NCI-H2029 treated with DMSO at 0.1 percent for 48 hours (cell line): ENCODE data around the gene SPOCK2.
"Not testable (repeated sequence)": the region's sequence is repeated elsewhere in the genome, so short reads cannot be mapped to it uniquely, and the experiment has no call there.

Source experiments
- DNase-seq: peaks from one replicate; lab custom pipeline; 2025; lab: John Stamatoyannopoulos, UW

Gene SPOCK2

DNA sequence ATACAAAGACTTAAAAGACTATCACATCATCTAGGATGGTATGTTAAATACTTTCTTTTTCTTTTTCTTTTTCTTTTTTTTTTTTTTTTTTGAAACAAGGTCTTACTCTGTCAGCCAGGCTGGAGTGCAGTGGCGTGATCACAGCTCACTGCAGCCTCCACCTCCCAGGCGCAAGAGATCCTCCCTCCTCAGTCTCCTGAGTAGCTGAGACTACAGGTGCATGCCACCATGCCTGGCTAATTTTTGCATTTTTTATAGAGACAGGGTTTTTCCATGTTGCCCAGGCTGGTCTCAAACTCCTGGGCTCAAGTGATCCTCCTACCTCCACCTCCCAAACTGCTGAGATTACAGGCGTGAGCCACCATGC lies 19.6 kb upstream of the SPOCK2 start:
- not testable (repeated sequence) for DNase-seq

DNA sequence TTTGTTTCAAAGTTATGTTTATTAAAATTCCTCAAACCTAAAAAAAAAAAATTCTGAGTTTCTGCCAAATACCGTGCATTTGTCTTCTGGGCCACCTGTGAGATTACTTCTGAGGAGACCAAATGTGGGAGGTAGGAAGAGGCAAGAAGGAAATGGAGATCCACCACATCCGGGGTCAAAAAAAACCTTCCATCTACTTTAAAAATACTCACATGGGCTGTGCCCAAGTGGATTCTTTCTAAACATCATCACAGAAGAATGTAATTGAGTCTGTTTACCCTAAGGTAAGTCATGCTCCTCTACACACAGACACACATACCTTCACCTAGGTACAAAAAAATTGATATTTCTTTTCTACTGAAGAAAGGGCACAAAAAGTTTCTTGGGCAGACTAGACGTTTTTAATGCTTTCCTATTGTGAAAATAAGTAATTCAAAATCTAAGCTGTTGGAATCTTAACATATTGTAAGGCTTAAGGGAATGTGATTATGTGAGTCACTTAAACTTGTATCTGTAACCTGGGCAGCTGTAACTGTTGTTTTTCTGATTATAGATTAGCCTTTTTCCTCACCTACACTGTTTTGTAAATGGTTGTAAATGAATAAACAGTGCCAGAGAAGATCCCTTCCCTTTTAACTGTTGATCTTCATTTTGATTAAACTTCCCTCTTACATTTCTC lies 19.1 kb upstream of the SPOCK2 start:
- DNase-seq: no peak

DNA sequence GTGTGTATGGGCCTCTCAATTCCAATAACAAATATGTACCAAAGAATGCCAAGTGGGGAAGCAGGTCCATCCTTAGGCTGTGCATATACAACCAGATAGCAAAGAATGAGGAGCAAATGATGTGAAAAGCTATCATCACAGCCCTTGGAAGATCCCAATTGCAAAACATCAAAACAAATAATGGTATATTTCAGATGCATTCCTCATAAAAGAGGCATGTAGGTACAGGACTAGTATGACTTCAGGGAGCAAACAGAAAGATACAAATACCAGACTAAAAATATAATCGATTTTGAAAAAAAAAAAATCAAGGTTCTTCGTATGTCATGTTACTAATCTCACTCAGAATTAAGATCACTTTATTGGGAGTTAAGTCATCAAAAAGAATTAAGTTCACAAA lies 18.5 kb upstream of the SPOCK2 start:
- DNase-seq: no peak

DNA sequence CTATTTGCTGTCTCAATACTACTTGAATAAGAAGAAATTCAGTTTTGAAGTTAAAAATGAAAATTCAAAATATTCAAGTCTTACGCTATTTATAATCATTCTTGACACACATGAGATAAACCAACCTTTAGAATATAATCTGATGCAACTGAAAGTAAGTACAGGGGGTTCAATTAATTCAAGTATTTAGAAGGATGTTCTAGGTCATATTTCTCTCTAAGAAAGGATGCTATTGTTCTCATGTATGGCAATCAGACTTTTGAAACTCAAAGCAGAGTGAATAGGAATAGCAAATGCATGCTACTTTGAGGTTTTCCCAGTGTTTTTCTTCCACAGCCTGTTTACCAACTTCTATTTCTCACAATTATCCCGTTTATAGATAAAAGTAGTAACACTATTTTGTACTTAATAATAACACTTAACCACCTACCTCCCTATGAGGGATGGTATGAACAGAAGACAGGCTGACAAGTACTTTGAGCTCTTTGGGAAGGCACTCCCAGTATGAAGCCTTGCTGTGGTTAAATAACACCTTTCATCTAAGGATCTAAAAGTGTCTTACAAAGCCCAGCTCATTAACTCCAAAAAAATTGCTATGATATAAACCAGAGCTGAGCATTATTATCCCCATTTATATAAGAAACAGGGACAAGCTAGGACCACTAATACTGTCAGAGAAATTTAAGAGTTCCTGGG lies 18.0 kb upstream of the SPOCK2 start:
- DNase-seq: no peak

DNA sequence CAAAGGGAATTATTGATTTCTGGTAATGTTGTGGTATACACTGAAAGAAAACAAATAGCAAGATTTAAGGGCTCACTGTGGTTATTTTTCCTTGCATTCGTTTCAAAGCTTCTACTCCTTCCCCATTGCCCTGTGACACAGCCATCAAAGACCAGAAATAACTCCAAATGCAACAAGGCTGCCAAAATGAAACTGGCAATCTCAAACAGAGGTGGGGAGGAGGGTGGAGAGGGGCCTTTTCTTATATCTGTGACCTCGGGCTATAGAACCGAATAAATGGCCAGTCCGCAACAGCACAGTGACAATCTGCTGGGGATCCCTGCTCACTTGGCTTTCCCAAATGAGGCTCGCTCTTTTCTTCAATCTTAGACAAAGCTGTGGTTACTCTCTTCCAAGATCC lies 17.4 kb upstream of the SPOCK2 start:
- DNase-seq: no peak

DNA sequence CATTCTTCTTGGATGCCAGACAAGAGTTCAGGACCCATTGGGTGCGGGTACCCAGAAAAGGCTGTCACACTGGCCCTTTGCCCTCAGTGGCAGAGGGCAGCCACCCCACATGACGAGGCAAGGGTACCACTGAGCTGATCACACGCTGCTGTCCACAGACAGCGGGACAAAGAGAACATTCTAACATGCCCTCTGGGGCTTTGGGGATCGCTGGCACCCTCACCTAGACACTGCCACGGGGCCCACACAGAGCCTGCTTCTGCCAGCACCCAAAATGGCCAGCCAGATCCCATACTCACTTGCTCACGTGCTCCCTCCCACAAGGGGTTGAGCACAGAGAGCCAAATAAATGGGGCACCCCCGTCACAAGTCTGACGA lies 16.7 kb upstream of the SPOCK2 start:
- no peak for DNase-seq

DNA sequence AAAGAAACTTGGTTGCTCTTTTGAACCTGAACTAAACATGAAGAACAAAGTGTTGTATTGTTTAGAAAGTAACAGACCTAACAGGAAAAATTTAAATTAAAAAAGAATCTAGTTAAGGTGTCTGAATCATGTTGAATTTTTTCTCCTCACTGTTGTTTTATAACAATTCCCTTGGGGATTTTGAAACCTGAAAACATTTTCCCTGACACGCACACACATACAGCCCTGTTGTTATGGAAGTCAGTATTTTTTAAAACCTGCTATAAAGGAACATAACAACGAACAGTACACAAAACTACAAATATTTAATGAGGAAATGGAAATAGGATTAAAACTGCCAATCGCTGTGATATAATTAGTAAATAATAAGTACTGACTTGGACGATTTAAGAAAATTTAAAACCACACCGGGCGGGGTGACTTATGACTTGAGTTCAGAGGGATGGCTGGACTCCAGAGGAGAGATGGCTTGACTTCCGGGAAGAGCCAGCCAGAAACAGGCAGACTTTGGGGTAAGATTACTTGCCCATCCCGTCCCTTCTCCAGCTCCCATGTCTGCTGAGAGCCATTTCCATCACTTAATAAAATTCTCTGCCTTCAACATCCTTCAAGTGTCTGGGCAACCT lies 16.2 kb upstream of the SPOCK2 start:
- no peak for DNase-seq

DNA sequence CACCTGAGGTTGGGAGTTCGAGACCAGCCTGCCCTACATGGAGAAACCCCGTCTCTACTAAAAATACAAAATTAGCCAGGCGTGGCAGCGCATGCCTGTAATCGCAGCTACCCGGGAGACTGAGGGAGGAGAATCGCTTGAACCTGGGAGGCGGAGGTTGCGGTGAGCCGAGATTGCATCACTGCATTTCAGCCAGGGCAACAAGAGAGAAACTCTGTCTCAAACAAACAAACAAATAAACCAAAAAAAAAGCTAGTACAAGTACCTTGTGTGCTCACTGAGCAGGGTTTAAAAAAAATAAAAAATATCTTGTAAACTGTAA lies 11.2 kb upstream of the SPOCK2 start:
- DNase-seq: no peak

DNA sequence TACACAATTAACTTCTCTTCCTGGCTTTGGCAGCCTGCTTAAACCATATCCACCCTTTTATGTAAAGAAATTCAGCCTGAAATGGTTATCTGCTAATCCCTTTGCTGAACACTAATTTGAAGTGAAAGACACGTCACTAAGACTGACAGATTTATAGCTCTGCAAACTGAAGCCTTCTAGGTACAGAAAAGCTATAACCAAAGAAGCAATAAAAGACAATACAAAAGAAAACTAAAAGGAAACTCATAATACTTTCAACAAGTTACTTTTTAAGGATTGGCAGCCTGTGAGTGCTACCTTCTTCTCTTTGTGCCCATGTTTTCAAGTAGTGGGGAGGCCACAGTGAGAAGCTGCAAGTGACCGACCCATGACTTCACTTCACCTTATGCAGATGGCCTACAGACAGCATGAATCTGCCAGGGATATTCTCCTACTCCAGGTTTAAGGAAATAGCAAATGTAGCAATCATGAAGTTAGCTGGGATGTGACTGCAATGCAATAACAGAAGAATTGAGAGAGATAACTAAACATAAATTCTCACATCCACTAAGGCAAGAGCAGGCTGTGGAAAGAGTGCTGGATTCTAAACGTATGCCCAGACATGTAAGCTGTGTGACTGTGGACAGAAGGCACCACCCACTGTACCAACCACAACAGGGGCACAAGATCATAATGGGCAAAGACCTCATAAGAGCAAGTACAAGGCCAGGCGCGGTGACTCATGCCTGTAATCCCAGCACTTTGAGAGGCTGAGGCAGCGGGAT lies 10.7 kb upstream of the SPOCK2 start:
- DNase-seq: no peak

DNA sequence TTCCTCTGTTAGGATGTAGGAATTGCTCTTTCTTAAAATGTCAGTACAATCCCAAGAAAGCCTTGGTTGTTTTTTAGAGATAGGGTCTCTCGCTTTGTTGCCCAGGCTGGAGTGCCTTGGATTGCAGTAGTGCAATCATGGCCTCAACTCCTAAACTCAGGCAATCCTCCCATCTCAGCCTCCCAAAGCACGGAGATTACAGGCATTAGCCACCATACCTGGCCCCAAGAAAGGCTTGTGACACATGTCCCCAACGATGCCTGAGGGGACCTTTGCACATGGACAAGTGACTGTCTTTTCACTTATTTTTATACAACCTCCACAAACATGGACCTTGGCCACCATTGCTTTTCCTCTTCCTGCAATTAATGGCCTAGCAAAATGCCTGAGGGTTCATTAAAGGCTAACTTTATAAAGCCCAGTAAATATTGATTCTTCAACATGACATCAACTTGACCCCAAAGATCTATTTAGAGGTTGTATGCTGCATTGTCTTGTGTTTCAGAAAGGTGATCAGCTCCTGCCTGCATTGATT lies 10.0 kb upstream of the SPOCK2 start:
- no peak for DNase-seq

DNA sequence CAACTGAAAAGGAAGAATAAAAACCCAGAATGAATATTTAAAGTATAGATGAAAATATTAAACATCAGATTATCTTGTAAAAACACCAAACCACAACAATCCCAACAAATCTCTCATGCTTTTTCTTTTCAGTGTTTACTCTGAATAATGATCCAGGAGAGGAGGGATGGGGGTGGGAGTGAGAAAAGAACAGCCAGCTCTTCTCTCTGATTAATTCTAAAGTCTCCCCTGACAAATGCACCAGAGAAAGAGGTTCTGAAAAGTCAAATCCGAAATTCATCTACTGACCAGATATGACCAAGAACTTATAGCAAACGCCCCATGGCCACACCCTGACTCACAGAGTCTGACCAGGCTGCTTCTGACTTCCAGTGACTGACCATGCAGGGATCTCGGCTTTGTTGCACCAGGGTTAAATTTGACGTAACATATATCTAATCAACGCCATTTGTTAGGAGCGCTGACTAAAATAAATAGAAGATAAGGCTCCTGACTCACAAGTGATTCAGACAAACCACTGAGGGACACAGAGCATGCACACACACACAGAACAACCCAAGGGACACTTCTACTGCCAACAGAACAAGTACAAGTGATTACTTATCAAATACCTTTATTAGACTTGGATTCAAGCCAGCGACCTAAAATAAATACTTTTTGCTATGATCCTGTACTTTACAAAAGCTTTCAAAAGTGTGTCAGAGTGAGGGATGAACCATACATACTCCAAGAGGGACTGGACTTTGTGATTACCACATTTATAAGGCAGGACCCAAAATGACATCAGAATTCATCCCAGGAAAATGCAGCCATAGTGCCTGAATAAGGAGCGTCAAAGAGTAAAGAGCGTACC lies 9.3 kb upstream of the SPOCK2 start:
- DNase-seq: no peak

DNA sequence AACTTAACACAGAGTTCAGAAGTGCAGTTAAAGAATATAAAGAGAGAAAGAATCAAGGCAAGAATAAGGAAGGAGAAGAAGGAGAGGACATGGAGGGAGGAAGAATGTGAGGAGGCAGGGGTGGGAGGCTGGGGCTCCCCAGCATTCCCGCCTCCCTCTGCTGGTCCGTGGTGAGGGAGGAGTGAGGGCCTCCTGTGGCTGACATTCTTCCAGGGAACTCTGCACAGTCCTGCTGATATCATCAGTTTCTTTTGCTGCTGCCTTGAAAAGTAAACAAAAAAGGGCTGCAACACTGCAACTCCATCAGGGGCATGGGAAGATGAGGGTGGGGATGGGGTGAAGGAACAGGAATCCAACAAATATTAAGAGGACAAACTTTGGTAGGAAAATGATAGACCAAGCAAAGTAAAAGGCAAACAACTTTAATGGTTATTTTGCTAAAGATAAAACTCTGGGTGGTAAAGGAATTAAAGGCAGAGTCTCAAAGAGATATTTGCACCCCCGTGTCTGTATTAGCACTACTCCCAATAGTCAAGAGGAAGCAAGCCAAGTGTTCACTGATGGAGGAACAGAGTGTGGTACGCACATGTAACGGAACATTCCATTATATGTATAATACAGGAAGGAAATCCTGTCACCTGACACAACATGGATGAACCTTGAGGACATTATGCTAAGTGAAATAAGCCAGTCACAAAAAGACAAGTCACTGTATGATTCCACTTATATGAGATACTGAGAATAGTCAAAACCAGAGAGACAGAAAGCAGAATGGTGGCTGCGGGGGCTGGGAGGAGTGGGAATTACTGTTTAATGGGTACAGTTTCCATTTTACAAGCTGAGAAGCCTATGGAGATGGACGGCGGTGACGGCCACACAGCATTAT lies 8.0 kb upstream of the SPOCK2 start:
- DNase-seq: no peak

DNA sequence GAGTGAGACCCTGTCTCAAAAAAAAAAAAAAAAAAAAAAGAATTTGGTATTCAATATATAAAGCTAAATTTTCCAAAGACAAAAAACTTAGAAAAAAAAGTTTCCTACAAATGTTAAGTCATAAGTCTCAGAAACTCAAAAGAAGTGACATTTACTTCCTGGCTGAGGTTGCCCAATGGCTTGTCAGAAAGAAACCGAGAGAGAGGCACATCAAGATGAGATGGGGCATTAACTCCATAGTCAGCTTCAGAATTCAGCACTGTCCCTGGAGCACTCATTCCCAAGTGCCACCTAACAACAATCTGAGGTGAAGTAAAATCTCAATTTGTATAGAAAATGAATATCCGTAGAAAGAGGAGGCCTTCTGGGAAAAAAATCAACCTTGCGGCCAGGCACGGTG lies 6.8 kb upstream of the SPOCK2 start:
- DNase-seq: no peak

DNA sequence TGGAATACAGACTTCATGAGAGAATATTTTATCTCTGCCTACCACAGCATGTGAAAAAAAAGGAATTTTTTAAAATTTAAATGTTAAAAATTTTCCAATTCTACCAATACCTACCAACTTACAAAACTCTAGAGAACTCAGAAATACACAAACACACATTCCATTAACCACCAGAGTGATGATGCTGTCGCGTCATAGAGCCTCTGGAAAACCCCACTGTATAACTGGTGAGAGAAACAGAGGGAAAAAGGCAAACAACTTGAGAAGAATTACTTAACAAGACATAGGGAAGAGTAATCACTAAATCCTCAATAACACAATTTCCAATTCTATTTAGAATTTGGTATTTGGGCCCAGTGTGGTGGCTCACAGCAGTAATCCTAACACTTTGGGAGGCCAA lies 6.2 kb upstream of the SPOCK2 start:
- DNase-seq: no peak

DNA sequence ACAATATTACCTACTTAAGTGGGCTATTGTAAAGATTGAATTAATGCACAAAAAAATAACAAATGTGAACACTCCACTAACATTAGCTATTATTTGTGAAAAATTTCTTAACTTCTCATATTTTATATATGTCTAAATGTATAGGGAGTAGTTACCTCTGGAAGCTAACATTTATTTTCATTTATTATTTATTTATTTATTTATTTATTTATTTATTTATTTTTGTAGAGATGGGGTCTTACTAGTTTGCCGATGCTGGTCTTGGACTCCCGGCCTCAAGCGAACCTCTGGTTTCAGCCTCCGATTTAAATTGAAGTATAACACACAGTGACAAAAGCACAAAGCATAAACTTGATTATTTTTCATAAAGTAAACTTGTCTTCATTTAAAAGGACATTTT lies 5.1 kb upstream of the SPOCK2 start:
- DNase-seq: no peak

DNA sequence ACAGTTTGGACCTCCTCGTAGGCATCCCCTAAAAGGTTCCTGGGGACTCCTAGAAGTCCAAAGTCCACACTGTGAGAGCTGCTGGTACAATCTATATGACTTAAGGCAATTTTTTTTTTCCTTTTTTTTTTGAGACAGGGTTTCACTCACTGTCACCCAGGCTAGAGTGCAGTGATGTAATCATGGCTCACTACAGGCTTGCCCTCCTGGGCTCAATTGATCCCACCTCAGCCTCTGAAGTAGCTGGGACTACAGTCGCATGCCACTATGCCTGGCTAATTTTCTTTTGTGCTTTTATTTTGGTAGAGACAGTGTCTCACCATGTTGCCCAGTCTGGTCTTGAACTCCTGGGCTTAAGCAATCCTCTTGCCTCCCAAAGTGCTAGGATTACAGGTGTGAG lies 4.6 kb upstream of the SPOCK2 start:
- no peak for DNase-seq

DNA sequence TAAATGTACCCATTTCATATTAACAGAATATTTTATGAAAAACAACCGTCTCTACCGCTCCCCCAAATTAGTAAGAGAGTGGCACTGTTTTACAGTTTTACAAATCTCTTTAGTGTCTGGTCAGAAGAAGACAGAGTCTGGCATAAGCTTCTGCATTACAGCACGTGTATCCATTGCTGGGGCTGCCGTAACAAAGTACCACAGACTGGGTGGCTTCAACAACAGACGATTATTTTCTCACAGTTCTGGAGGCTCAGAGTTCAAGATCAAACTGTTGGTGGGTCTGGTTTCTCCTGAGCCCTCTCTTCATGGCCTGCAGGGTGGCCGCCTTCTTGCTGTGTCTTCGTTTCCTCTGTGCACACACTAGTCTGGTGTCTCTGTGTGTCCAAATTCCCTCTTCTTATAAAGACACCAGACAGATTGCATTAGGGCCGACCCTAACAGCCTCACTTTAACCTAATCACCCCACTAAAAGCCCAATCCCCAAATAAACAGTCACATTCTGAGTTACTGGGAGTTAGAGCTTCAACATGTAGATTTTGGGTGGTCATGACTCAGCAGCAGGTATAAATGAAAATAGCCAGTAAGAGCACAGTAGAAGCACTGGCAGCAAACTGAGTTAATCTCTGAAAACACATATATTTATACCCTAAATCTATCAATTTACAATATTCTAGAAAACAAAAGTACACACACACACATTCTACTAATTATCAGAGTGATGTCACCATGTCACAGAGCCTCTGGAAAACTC lies 4.0 kb upstream of the SPOCK2 start:
- no peak for DNase-seq

DNA sequence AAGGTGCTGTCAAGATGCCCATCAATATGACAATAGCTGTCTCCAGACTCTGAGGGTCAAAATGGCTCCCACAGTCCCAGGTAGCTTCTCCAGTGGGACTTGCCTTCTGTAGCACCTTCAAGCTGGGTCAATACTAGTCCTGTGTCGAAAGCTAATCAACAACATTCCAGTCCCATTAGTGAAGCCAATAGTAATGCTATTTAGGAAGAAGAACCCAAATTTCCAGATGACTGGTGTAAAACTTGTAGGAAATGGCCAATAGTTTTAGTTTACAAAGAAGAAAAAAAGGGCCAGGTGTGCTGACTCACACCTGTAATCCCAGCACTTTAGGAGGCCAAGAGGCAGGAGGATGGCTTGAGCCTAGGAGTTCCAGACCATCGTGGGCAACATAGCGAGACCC lies 2.0 kb upstream of the SPOCK2 start:
- no peak for DNase-seq

DNA sequence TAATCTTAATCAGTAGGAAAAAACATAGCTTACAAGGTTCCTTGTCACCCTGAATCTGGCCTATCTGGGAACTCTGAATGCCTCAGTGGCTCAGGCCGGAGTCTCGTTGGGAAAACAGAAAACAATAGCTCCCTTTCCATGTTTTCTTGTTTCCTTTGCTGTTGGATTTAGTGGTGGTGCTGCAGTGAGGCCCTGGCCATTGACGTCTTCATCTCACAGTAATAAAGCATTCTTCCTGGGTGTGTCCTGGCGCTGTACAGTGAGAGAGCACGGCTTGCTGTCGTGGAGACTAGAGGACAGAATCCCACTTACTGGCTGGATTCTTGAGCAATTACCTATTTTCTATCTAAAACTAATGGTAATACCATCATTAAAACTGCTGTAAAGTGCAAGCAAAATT lies 1.3 kb upstream of the SPOCK2 start:
- DNase-seq: no peak

DNA sequence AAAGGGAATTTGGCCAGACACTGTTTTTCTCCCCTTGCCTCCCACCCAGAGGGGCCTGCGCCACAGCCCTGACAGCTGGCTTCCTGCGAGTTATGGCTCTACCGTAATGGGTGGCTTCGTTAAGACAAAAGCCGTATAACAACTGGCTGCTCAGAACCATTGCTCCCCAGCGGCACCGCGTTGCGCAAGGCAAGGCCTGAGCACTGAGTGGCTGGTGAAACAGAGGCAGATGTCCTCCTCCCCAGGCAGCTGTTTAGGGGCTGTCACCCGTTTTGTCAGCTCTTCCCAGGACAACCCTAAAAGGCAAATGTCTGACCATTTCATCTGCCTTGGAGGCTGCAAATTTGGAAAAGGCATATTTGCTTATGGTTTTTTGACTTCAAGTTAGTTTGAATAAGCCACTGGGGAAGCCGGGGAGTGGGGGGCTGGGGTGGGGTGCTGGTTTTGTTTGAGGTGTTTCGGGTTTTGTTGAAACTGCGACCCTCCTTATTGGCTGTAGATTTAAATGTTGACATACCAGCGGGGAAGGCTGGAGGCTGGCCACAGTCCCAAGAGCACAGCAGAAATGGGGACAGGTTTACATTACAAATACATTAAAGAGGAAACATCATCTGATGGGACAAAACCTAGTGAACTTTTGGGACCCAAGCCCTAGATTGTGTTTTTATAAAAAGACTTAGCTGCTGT lies 681 bp upstream of the SPOCK2 start:
- no peak for DNase-seq
